ENCODE data around the gene PGAP3. TPM values are rescaled to one million over a fixed set of nuclear protein-coding genes. Genes with fewer than 3 reads are reported as not detected.

Gene PGAP3
- total RNA-seq, 4 donors from 2014 or later = 4.6 to 24.8 (median 19.5) TPM

DNA sequence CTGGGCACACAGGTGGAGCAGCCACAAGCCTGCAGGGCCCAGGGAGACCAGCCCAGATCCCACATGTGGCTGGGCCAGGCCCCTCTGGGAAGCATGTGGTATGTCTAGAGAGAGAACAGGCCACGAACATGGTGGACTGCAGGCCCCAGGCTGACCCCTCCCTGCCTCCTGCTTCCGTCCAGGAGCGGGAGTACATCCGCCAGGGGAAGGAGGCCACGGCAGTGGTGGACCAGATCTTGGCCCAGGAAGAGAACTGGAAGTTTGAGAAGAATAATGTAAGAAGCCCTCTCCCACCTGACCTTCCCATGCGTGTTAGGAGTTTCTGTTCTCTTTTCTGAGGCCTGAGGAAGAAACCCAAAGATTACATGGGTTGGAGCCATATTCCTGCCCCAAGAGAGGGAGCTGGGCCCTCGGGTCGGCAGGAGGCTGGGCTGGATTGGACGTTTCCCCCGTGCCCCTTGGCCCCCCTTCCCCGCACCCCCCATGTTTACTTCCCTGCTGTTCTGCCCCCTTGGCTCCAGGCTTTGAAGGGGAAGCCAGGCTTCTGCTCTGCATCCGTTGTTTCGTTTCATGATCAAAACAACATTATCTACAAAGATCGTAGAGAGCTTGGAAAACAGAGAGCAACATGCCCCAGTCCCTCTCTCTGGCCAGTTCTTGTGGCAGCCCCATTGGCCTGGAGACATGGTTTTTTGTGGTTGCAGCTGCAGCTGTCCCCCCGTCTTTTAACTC is 28.4 kb downstream of the PGAP3 start:
- H3K9me3 ChIP-seq = no peaks in the 10 kb centered on the region
- intact Hi-C loops (cut with DNase I; ENCODE audit: low total_unique reads) = no loop called here
- no peak for DNase-seq
- no peaks in the 10 kb centered on the region for H3K4me1 ChIP-seq
- H3K36me3 ChIP-seq = no peaks in the 10 kb centered on the region
- no peak for TF ChIP-seq CTCF (IDR thresholded peaks at IDR 0.05)
- no peak for TF ChIP-seq POLR2A (IDR thresholded peaks at IDR 0.05)
- peak overlapping the region; percentile 15 to 77 for H3K27ac ChIP-seq
- no peaks in the 10 kb centered on the region for H3K27me3 ChIP-seq
- no peak overlapping the region for H3K4me3 ChIP-seq

- Histone ChIP-seq H3K27ac (peak overlapping the region; percentile 15 to 77), H3K4me1 (no peaks in the 10 kb centered on the region), H3K27me3 (no peaks in the 10 kb centered on the region), H3K4me3 (no peak overlapping the region), H3K36me3 (no peaks in the 10 kb centered on the region), H3K9me3 (no peaks in the 10 kb centered on the region)
- intact Hi-C loops (cut with DNase I; ENCODE audit: low total_unique reads) = no loop called here
- TF ChIP-seq POLR2A (IDR thresholded peaks at IDR 0.05) (no peak), CTCF (IDR thresholded peaks at IDR 0.05) (no peak)
- no peak for DNase-seq
These were observed 29.1 kb downstream of the PGAP3 start for GRCh38 chr17:39658760-39659159.

GRCh38 chr17:39658346-39658745 is 29.5 kb downstream of the PGAP3 start:
- no peak for DNase-seq
- Histone ChIP-seq H3K4me1 (no peaks in the 10 kb centered on the region), H3K36me3 (no peaks in the 10 kb centered on the region), H3K27me3 (no peaks in the 10 kb centered on the region), H3K4me3 (no peak overlapping the region), H3K27ac (peak overlapping the region in 1 of 2 donors; percentile 77), H3K9me3 (no peaks in the 10 kb centered on the region)
- TF ChIP-seq POLR2A (IDR thresholded peaks at IDR 0.05) (no peak), CTCF (IDR thresholded peaks at IDR 0.05) (no peak)
- intact Hi-C loops (cut with DNase I; ENCODE audit: low total_unique reads) = no loop called here

DNA sequence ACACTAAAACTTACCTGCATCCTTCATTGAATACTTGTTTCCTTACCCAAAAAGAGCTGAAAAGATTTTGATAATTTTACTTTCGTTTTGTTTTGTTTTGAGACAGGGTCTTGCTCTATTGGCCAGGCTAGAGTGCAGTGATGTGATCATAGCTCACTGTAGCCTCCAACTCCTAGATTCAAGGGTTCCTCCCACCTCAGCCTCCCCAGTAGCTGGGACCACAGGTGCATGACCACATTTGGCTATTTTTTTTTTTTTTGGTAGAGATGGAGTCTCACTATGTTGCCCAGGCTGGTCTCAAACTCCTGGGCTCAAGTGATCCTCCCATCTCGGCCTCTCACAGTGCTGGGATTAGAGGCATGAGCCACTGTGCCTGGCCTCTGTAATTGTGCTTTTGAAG is 32.8 kb downstream of the PGAP3 start:
- TF ChIP-seq CTCF (IDR thresholded peaks at IDR 0.05) = no peak
- Histone ChIP-seq H3K36me3 (no peaks in the 10 kb centered on the region), H3K4me1 (no peaks in the 10 kb centered on the region), H3K27me3 (no peaks in the 10 kb centered on the region), H3K27ac (no peak overlapping the region), H3K4me3 (no peak overlapping the region), H3K9me3 (no peaks in the 10 kb centered on the region)
- no peak for DNase-seq
- intact Hi-C loops (cut with DNase I; ENCODE audit: low total_unique reads) = no loop called here

GRCh38 chr17:39653662-39654331 is 34.1 kb downstream of the PGAP3 start:
- H3K9me3 ChIP-seq = no peaks in the 10 kb centered on the region
- DNase-seq = no peak
- TF ChIP-seq POLR2A (IDR thresholded peaks at IDR 0.05) (no peak), CTCF (IDR thresholded peaks at IDR 0.05) (peak; percentile 35 to 59 (median 42))
- no peaks in the 10 kb centered on the region for H3K4me1 ChIP-seq
- no peaks in the 10 kb centered on the region for H3K36me3 ChIP-seq
- no peak overlapping the region for H3K27ac ChIP-seq
- intact Hi-C loops (cut with DNase I; ENCODE audit: low total_unique reads) = no loop called here
- no peak overlapping the region for H3K4me3 ChIP-seq
- H3K27me3 ChIP-seq = no peaks in the 10 kb centered on the region

All from uterus (tissue), 4 donors.